Cerebellar nuclear complex (tissue), 1 donor: ENCODE data around the gene IGSF5.

Source experiments
- DNase-seq, 2 experiments: peaks; one replicate each; lab custom pipeline; 2025; lab: John Stamatoyannopoulos, UW

The IGSF5 gene

DNA sequence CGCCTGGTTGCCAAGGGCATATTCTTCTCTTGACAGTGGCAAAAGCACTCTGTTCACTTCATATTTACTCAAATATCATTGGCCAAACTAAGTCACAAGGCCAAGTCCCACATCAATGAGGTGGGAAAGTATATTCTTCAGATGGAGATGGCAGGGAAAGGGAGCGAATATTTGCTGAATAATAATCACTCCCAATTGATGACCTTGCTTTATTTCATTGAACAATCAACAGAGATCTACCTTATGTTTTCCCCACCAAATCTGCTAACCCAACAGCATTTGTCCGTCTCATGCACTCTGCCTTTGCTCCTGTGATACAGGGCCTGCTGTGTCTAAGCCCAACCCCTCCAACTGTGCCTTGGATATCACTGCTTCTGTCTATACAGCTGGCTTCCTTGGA lies 77.1 kb downstream of the IGSF5 start:
- DNase-seq, result no peak

DNA sequence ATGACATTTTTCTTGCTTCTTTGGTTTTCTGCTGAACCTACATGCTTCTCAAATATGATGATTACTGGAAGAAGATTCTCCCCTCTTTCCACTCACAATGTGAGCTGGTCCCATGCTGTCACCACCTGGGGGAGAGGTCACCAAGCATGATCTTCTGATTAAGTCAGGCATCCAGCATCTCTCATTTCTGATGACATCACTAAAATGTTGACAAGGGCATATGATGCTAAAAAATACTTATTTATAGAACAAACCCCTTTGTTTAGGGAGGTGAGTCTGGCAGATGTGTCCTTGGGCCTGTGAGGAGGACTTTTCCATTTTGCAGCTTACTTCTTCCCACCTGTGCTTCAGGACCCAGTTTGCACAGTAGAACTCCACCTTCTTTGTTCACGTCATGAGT lies 80.3 kb downstream of the IGSF5 start:
- DNase-seq, result no peak

DNA sequence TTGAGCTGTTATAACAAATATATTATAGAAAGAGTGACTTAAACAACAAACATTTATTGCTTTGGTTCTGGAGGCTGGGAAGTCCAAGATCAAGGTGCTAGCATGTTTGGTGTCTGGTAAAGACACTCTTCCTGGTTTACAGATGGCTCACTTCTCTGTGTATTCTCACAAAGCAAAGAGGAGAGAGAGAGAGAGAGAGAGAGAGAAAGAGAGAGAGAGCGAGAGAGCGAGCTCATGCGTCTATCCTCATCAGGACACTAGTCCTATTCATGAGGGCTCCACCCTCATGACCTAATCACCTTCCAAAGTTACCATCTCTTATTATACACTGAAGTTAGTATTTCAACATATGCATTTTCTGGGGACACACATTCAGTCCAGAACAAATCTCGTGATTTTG lies 89.6 kb downstream of the IGSF5 start:
- DNase-seq, result no peak

DNA sequence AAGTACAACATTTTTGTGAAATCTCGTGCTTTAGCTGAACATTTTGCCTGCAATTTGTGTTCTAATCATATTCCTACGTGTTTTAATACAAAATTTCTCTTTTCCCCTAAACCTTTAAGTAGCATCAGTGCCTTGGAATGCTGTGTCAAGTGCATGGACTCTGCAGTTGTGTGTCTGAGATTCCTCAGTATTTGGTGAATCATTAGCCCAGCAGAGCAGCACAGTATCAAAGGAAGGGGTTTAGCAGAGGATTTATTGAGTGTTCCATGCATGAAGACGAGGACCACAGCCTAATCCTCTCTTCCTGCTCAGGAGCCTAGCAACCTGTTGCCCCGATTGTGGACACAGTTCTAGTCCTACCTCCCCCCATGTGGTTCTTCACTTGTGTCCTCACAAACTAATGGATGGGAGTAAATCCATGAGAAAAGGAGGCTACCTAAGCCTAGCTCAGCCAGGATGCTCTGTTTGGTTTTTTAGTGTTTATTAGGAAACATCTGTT lies 92.9 kb downstream of the IGSF5 start:
- no peak for DNase-seq

DNA sequence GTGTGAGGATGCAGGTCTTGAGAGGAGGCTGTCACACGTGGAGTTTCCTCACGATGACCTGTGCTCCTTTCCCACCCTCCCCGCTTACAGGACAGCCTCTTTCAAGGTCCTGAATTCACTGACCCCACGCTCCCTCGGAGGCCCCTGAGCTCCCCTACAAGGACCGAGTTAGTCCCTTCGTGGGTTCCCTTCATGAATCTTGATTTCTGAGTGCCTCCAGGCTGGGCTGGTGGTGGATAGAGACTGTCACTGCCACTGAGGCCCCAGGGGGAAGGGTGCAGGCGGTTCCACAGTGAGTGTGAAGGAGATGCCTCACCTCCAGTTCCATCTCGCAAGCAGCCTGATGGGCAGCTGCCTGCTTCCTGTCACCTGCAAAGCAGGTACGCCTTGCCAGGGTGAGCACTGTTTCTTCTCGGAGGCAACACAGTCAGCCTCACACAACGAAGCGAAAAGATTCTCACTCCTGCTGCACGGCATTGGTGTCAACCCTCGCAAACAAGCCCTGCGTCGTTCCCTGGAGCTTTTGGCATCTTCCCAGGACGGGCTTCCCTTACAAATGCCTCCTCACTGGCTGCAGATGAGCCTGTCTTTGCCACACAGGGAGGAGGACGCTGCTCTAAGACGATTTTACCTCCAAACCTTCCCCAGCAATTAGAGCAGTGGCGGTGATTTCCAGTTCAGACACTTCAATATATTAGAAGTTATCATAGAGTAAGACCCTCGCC lies 95.6 kb downstream of the IGSF5 start:
- DNase-seq, result no peak

DNA sequence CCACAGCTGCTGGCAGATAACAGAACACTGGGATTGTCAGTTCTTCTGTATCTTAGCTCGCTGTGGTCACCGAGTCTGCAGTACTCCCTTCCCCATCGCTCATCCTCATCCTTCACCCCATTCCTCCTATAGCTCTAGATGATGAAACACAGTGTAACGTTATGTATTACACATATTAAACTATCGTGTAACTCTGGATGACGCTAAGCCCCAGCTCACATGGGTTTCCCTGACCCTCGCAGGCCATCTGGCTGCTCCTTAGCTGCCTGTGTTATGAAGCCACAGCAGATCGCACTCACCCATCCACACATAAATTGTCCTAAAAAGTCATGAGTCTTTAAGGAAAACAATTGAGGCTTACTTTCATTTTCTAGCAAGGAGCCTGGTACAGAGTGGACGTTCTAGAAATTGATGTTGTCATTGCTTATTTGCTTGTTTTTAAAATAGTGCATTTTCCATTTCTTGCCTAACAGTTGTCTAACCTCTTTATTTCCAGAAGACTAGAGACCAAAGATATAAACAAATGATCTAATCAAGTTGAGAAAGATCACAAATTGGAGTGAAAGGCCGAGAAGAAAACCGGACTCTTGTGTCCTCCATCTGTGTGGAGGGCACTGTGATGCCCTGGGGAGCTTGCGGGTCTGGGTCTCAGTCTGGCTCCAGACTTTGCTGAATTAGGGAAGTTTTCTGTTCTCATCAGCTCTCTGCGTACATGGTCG lies 97.9 kb downstream of the IGSF5 start:
- no peak for DNase-seq

DNA sequence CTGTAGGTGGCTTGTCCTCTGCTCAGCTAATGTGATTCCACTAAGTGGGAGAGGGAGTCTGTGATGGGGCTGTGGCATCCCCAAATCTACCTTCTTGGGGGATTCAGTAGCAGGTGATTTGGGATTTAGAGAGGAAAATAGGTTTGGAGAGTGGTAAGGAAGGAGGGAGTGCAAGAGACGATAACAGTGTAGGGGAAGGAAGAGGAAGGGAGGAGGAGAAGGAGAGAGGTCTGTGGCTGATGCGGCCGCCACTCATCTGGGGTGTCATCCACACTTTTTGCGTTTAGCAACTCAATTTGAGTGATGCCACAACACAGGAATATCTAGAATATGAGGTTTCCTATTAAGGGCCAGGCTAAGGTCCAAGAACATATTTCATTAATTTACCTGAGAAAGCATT lies 98.5 kb downstream of the IGSF5 start:
- DNase-seq, result no peak

DNA sequence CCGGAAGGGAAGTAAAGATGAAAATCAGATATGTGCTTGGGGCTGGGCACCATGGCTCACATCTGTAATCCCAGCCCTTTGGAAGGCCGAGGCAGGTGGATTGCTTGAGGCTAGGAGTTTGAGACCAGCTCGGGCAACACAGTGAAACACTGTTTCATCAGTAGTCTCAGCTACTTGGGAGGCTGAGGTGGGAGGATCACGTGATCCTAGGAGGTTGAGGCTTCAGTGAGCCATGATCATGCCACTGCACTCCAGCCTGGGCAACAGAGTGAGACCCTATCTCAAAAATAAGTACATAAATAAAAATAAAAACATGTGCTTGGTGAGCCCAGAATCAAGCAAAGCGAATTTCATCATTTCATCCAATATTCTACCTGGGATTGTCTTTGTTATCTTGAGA lies 98.9 kb downstream of the IGSF5 start:
- no peak for DNase-seq

DNA sequence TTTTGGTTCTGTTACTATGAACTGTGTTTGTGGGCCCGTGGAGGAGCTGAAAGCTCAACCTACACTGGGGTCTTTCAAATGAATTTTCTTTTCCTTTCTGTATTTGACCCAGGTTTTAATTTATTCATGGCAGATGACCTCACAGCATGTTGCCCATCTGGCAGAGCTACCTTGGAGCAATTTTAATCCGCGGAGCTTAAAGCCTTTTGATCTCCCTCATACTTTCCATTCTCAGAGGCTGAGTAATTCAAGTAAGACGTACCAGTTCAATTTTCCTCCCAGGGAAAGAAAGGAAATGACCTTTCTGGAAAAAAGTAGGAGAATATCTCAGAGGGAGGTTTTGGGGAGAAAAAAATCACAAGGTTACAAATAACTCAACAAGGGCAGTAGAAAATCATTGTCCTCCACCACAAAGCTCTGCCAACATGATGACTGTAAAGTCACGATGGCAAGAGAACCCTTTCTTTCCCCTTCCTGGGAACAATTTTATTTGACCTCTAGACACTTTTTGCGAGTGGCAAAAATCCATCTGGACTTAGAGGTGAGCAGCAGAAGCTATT lies 100.7 kb downstream of the IGSF5 start:
- no peak for DNase-seq

DNA sequence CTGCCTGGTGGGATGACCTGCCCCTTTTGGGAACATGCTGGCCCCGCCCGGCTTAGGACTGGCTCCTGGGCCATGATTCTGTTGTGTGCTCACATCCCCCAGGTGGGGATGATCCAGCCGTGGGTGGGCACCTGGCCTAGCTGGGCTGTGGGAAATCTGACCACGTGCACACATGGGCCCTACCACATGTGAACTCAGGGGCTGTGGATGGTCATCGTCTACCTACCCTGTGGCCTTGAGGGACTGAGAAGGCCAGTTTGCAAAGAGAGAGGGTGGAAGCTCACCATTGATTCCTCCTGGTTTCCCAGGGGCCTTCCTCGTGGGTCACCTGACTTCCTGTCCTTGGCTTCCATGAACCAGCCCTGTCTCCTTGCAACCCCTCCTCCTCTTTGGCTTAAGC lies 102.9 kb downstream of the IGSF5 start:
- no peak for DNase-seq

DNA sequence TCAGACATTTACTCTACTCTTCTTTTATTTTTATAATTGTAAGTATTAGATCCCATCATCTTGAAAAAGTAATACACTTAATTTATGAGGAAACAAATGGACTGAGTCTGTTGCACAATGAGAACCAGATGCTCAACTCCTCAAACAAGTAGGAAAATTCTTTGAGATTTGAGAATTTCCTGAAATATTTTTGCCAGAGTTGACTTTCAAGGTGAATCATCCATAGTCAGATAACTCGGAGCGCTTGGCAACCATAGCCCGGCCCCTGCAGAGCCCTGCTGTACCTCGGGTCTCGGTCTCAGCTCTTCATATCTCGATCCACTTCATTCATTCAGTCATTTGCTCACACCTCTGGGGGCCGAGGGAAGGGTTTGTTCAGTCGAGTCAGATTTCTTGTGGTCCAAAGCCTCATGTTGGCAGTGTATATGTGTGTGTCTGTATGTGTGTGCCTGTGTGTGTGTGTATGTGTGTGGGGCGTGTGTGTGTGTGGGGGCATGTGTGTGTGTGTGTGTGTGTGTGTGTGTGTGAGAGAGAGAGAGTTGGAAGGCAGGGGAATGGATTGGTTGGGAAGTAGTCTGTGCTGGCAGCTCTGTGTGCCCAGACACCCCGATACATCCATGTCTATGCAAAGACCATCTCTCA lies 104.2 kb downstream of the IGSF5 start:
- no peak for DNase-seq

DNA sequence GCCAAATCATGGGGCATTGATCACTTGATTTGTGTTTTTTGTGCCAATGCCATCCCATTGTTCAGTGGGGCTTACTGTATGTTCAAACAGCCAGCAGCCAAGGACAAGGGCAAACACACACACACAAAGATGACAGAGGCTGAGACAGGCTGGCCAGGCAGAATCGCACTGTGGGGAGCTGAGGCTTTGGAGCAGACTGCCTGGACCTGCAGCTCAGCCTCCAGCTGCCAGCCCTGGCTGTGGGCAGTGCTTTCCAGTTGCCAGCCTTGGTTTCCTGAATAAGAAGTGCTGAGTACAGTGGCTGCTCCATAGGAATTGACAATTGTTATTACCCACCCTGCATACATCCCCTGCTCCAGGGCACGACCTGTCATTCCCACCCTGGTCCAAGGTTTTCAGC lies 105.3 kb downstream of the IGSF5 start:
- DNase-seq, result no peak

DNA sequence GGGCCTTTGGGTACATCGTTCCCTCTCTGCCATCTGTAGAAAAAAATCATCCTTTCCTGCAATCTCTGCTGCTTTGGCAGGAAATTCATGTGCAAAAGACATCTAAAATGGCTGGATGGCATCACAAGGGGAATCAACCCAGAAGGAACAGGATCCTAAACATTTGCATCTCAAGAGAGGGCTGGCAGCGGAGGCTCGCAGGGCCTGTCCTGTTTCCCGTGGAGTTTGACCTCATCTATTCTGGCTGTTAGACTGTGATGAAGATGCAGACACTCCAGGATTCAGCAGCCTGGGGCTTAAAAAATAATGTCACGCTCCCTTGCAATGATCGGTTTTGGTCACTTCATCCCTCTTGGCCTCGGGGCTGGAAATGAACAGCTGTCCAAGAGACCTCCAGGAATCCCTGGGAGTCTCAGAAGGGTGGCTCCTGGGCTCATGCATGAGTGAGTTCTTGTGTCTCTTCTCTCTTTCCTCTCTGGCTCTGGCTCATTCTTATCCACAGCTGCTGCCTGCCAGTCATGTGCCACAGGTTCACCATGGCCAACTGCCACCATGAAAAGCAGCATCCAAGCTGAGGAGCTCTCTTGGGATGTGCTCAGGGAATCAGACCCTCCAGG lies 106.1 kb downstream of the IGSF5 start:
- DNase-seq, result no peak
